Thyroid gland (tissue), 4 donors: ENCODE results near the gene RAB1B. TPM values are rescaled to one million over a fixed set of nuclear protein-coding genes. Genes with fewer than 3 reads are reported as not detected.

Source experiments
- DNase-seq, 2 donors: peaks; one replicate each; pipeline ENCODE4 v3.0.0-alpha.2; 2019
- H3K27ac ChIP-seq, 3 donors: fragments of 200-600 bp; sonication (generic); 1 replicate in 2 of 3; 2 replicates in 1 of 3; pipeline ENCODE4 v1.5.1; 2016 to 2019; ENCODE audit warnings: mild to moderate bottlenecking in 1 of 3, moderate library complexity in 1 of 3
- H3K27me3 ChIP-seq: fragments of 200-600 bp; sonication (generic); one replicate; pipeline ENCODE4 v1.5.1; 2019
- H3K36me3 ChIP-seq, 2 donors: fragments of 200-600 bp; sonication (generic); one replicate each; pipeline ENCODE4 v1.5.1; 2016 to 2019
- H3K4me1 ChIP-seq, 2 donors: fragments of 200-600 bp; sonication (generic); one replicate each; pipeline ENCODE4 v1.5.1; 2017 to 2019
- H3K4me3 ChIP-seq, 3 donors: fragments of 200-600 bp; sonication (generic); replicated peaks in 1 of 3; 1 replicate in 2 of 3; 2 replicates in 1 of 3; pipeline ENCODE4 v1.5.1; 2016; ENCODE audit warnings: mild to moderate bottlenecking in 1 of 3
- H3K9me3 ChIP-seq: fragments of 200-600 bp; sonication (generic); one replicate; pipeline ENCODE4 v1.5.1; 2017
- POLR2A ChIP-seq, 2 donors: fragments of 450-650 bp; IDR thresholded peaks; one replicate each; pipeline ENCODE4 v1.6.1; 2017; ENCODE audit warnings: antibody characterized with exemption in 2 of 2, mild to moderate bottlenecking in 2 of 2, moderate library complexity in 1 of 2
- WGBS, 2 donors: methylation state at CpG; one replicate each; pipeline ENCODE4 v1.1.5; 2017; 5-methylcytosine and 5-hydroxymethylcytosine counted together
- intact Hi-C: fragments of 100-400 bp; cut with DNase I; formaldehyde crosslinking; loops from one replicate; pipeline ENCODE4 v1.15.1; 2023
- total RNA-seq, 4 donors: library from RNA; depleted of rRNA; stranded (reverse); fragments of >200 nt; gene quantifications; one replicate each; pipeline ENCODE4 v1.2.3, GENCODE V29; 2016
- TF ChIP-seq, protein P1 (sequence below), 6 experiments: fragments of 200-600 bp in 3 of 6; fragments of 450-650 bp in 3 of 6; sonication (generic) in 3 of 6; IDR thresholded peaks; one replicate each; pipeline ENCODE4 v1.5.1; 2016 to 2019; ENCODE audit warnings: antibody characterized with exemption in 6 of 6, mild to moderate bottlenecking in 2 of 6, inconsistent platforms in 1 of 6, moderate library complexity in 1 of 6

RAB1B gene
- total RNA-seq, 4 donors from 2014 or later, result 122 to 166 (median 130) TPM

DNA sequence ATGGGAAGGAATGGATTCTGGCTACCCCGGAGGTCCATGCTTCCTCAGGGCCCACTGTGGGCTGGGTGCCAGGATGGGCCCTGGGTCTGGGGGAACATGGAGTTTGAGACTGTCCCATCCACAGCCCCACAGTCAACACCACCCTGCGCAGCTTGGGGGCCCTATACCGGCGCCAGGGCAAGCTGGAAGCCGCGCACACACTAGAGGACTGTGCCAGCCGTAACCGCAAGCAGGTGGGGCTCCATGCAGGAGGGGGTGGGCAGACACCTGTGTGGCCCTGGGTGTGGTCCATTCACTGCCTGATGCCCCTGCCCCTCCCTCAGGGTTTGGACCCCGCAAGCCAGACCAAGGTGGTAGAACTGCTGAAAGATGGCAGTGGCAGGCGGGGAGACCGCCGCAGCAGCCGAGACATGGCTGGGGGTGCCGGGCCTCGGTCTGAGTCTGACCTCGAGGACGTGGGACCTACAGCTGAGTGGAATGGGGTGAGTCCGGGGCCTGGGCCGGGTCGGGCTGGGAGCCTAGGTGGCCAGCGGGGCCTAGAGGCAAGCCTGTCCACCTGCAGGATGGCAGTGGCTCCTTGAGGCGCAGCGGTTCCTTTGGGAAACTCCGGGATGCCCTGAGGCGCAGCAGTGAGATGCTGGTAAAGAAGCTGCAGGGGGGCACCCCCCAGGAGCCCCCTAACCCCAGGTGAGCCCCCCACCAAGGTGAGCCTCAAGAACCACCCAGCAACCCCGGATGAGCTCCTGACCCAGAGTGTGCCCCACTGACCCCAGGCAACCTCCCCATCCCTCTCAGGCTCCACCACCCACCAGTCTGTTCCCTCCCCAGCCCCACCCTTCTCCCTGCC, 2.7 kb upstream of the RAB1B start:
- Histone ChIP-seq H3K27me3 (no peaks in the 10 kb centered on the region), H3K9me3 (no peaks in the 10 kb centered on the region), H3K4me1 (peaks cover 15 to 22% of the 10 kb centered on the region in 2 donors), H3K4me3 (no peak overlapping the region), H3K36me3 (peaks cover 0 to 21% of the 10 kb centered on the region in 2 donors), H3K27ac (no peak overlapping the region)
- intact Hi-C loops, result no loop called here
- WGBS, 2 donors, result 91 to 94% methylated on average over 8 to 17 of the region's 26 CpGs
- no peak for TF ChIP-seq POLR2A (IDR thresholded peaks at IDR 0.05)
- TF ChIP-seq, protein P1, sequence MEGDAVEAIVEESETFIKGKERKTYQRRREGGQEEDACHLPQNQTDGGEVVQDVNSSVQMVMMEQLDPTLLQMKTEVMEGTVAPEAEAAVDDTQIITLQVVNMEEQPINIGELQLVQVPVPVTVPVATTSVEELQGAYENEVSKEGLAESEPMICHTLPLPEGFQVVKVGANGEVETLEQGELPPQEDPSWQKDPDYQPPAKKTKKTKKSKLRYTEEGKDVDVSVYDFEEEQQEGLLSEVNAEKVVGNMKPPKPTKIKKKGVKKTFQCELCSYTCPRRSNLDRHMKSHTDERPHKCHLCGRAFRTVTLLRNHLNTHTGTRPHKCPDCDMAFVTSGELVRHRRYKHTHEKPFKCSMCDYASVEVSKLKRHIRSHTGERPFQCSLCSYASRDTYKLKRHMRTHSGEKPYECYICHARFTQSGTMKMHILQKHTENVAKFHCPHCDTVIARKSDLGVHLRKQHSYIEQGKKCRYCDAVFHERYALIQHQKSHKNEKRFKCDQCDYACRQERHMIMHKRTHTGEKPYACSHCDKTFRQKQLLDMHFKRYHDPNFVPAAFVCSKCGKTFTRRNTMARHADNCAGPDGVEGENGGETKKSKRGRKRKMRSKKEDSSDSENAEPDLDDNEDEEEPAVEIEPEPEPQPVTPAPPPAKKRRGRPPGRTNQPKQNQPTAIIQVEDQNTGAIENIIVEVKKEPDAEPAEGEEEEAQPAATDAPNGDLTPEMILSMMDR (IDR thresholded peaks at IDR 0.05), result no peak
- DNase-seq, result no peak

DNA sequence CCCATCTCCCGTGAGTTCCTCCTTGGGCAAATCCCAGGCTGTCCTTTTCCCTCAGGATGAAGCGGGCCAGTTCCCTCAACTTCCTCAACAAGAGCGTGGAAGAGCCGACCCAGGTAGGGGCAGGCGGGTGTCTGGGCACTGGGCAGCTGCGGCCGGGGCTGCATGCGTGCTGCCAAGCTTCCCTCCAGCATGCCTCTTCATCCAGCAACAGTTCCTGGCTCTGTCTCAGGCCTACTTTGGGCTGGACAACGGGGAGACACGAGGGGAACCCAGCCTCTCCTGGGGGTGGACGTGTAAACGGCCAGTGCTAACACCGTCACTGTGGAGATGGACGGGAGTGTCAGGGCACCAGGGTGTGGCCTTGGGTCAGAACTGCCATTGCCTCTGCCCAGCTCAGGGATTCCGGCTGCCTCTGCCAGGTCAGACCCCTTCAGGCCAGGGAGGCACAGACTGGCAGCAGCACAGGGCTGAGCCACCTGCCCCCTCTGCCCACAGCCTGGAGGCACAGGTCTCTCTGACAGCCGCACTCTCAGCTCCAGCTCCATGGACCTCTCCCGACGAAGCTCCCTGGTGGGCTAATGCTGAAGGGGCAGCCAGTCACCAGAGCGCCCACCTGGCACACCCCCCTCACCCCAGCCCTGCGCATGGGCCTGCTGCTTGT, 1.9 kb upstream of the RAB1B start:
- TF ChIP-seq POLR2A (IDR thresholded peaks at IDR 0.05), result no peak
- TF ChIP-seq, protein P1 (IDR thresholded peaks at IDR 0.05), result no peak
- H3K36me3 ChIP-seq, result peaks cover under 1 to 16% of the 10 kb centered on the region in 2 donors
- no peak overlapping the region for H3K27ac ChIP-seq
- no peak overlapping the region for H3K4me3 ChIP-seq
- DNase-seq, result no peak
- H3K27me3 ChIP-seq, result no peaks in the 10 kb centered on the region
- 83 to 84% methylated on average over 12 to 17 of the region's 20 CpGs for WGBS, 2 donors
- H3K9me3 ChIP-seq, result no peaks in the 10 kb centered on the region
- peaks cover 15 to 24% of the 10 kb centered on the region in 2 donors for H3K4me1 ChIP-seq
- intact Hi-C loops, result no loop called here

GRCh38 chr11:66267039-66267378, 1.4 kb upstream of the RAB1B start:
- 25 to 28% methylated on average over 13 of the region's 13 CpGs for WGBS, 2 donors
- peaks cover 6 to 16% of the 10 kb centered on the region in 2 donors for H3K36me3 ChIP-seq
- TF ChIP-seq POLR2A (IDR thresholded peaks at IDR 0.05), result no peak
- TF ChIP-seq, protein P1 (IDR thresholded peaks at IDR 0.05), result no peak
- H3K4me3 ChIP-seq, result peak overlapping the region in 1 of 3 donors; percentile 63
- no peaks in the 10 kb centered on the region for H3K9me3 ChIP-seq
- no peaks in the 10 kb centered on the region for H3K27me3 ChIP-seq
- H3K4me1 ChIP-seq, result peaks cover 15 to 24% of the 10 kb centered on the region in 2 donors
- peak overlapping the region; percentile 94 to 97 (median 96) for H3K27ac ChIP-seq
- intact Hi-C loops, result no loop called here
- DNase-seq, result no peak

- H3K27me3 ChIP-seq, result no peaks in the 10 kb centered on the region
- DNase-seq, result peak; percentile 87 to 88
- peak overlapping the region; percentile 94 to 97 (median 96) for H3K27ac ChIP-seq
- H3K4me3 ChIP-seq, result peak overlapping the region; percentile 6 to 63 (median 45)
- H3K36me3 ChIP-seq, result peaks cover 12 to 16% of the 10 kb centered on the region in 2 donors
- peaks cover 15 to 24% of the 10 kb centered on the region in 2 donors for H3K4me1 ChIP-seq
- WGBS, 2 donors, result 1 to 2% methylated on average over 25 to 41 of the region's 61 CpGs
- TF ChIP-seq, protein P1 (IDR thresholded peaks at IDR 0.05), result peak in 1 of 6 experiments; percentile 31
- peak; percentile 43 to 49 for TF ChIP-seq POLR2A (IDR thresholded peaks at IDR 0.05)
- no peaks in the 10 kb centered on the region for H3K9me3 ChIP-seq
- intact Hi-C loops, result no loop called here
Measured at GRCh38 chr11:66267379-66268243, 828 bp upstream of the RAB1B start.
